ENCODE results near the gene SYNPO2.

DNA sequence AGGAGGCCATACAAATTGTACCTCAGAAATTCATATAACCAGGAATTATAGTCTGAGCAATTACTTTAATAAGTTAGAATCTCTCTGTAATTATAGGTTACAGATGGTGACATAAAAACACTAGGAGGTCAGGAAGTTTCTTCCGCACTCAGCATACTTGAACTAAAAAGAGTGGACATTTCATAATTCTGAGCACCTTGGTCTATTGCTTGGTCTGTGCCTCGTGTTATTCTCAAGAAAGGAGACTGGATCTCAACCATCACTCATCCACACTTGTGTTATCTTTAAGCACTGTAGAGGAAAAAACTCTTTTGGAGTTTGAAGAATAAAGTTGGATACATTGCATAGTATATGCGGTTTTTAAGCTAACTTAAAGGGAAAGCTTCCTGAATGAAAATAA is 91.1 kb downstream of the SYNPO2 start:
- TF ChIP-seq, protein P1, sequence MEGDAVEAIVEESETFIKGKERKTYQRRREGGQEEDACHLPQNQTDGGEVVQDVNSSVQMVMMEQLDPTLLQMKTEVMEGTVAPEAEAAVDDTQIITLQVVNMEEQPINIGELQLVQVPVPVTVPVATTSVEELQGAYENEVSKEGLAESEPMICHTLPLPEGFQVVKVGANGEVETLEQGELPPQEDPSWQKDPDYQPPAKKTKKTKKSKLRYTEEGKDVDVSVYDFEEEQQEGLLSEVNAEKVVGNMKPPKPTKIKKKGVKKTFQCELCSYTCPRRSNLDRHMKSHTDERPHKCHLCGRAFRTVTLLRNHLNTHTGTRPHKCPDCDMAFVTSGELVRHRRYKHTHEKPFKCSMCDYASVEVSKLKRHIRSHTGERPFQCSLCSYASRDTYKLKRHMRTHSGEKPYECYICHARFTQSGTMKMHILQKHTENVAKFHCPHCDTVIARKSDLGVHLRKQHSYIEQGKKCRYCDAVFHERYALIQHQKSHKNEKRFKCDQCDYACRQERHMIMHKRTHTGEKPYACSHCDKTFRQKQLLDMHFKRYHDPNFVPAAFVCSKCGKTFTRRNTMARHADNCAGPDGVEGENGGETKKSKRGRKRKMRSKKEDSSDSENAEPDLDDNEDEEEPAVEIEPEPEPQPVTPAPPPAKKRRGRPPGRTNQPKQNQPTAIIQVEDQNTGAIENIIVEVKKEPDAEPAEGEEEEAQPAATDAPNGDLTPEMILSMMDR (IDR thresholded peaks at IDR 0.05; ENCODE audit: insufficient read depth, low read length, poor library complexity, severe bottlenecking) = no peak
- TF ChIP-seq EZH2phosphoT487 (conservative IDR thresholded peaks at IDR 0.05; ENCODE audit: low read length) = no peak
